G401 (cell line): ENCODE measurements around the gene CISTR. TPM values are rescaled to one million over a fixed set of nuclear protein-coding genes. Genes with fewer than 3 reads are reported as not detected.
A peak's percentile ranks its signal among the peaks of the same experiment; 100 is the strongest.
"Not testable (repeated sequence)": the region's sequence is repeated elsewhere in the genome, so short reads cannot be mapped to it uniquely, and the experiment has no call there.

Experiments
- DNase-seq: peaks from one replicate; pipeline ENCODE4 v3.0.0-alpha.2; 2015; ENCODE audit warnings: low spot score
- in situ Hi-C: cut with HindIII; loops from 2 replicates; pipeline ENCODE4 v1.10.0; 2016; ENCODE audit warnings: low sequenced_read_pairs, mixed read lengths
- total RNA-seq: library from RNA; depleted of rRNA; stranded (reverse); fragments of >200 nt; shearing (Covaris generic); gene quantifications from 2 replicates; pipeline ENCODE4 v1.2.3, GENCODE V29; 2014; rRNA removed

The CISTR gene
- total RNA-seq, result not detected in 2 replicates

- DNase-seq, result peak; percentile 66
- in situ Hi-C loops, result no loop called here
Observed at GRCh38 chr12:53751336-53752191, at the start of gene CISTR. Gene CISTR (minus strand): TSS chr12:53751979.

- no peak for DNase-seq
- in situ Hi-C loops, result loop anchor here (5.0 kb wide), 1 partner anchor 34 kb away; no protein-coding TSS in a partner anchor
Observed at GRCh38 chr12:53798575-53798974, 46.8 kb upstream of the CISTR start.

GRCh38 chr12:53795927-53796326, 44.1 kb upstream of the CISTR start:
- in situ Hi-C loops, result loop anchor here (5.0 kb wide), 1 partner anchor 36 kb away; no protein-coding TSS in a partner anchor
- peak; percentile 54 for DNase-seq

- peak; percentile 74 for DNase-seq
Observed at GRCh38 chr12:53793221-53793620, 41.4 kb upstream of the CISTR start.

GRCh38 chr12:53791735-53792326, 40.1 kb upstream of the CISTR start:
- DNase-seq, result no peak
- in situ Hi-C loops, result no loop called here

More at GRCh38 chr12:53793221-53793620, 41.4 kb upstream of the CISTR start:
- in situ Hi-C loops, result no loop called here

- DNase-seq, result no peak
- in situ Hi-C loops, result no loop called here
Observed at GRCh38 chr12:53789570-53789969, 37.8 kb upstream of the CISTR start.

- in situ Hi-C loops, result no loop called here
- DNase-seq, result no peak
Observed at GRCh38 chr12:53788892-53789291, 37.1 kb upstream of the CISTR start.

GRCh38 chr12:53786411-53786810, 34.6 kb upstream of the CISTR start:
- DNase-seq, result no peak
- in situ Hi-C loops, result no loop called here

- in situ Hi-C loops, result no loop called here
- DNase-seq, result no peak
Observed at GRCh38 chr12:53785161-53785560, 33.4 kb upstream of the CISTR start.

GRCh38 chr12:53782093-53782703, 30.4 kb upstream of the CISTR start:
- in situ Hi-C loops, result no loop called here
- DNase-seq, result no peak

- in situ Hi-C loops, result no loop called here
- DNase-seq, result peak; percentile 42
Observed at GRCh38 chr12:53781228-53781801, 29.5 kb upstream of the CISTR start.

GRCh38 chr12:53780323-53780722, 28.5 kb upstream of the CISTR start:
- in situ Hi-C loops, result no loop called here
- no peak for DNase-seq

GRCh38 chr12:53779679-53780078, 27.9 kb upstream of the CISTR start:
- in situ Hi-C loops, DNase-seq: not testable (repeated sequence)

GRCh38 chr12:53777936-53778644, 26.3 kb upstream of the CISTR start:
- no peak for DNase-seq
- in situ Hi-C loops, result no loop called here

- in situ Hi-C loops, result no loop called here
Observed at GRCh38 chr12:53777412-53777811, 25.6 kb upstream of the CISTR start.

GRCh38 chr12:53776872-53777271, 25.1 kb upstream of the CISTR start:
- in situ Hi-C loops, result no loop called here
- DNase-seq, result no peak

More at GRCh38 chr12:53777412-53777811, 25.6 kb upstream of the CISTR start:
- no peak for DNase-seq

- in situ Hi-C loops, result no loop called here
Observed at GRCh38 chr12:53775478-53776145, 23.8 kb upstream of the CISTR start.

GRCh38 chr12:53770281-53770680, 18.5 kb upstream of the CISTR start:
- in situ Hi-C loops, result no loop called here
- DNase-seq, result no peak

More at GRCh38 chr12:53775478-53776145, 23.8 kb upstream of the CISTR start:
- DNase-seq, result no peak
